GM21576 (cell line): Measurements from ENCODE around the gene EIF4G2.
A peak's percentile ranks its signal among the peaks of the same experiment; 100 is the strongest.

Source experiments
- ATAC-seq: cut with Tn5 transposase; IDR thresholded peaks from one replicate; pipeline ENCODE4 v1.9.1; 2021; ENCODE audit warnings: mild to moderate bottlenecking, moderate library complexity; ENCODE audit not compliant: unreplicated experiment

Gene EIF4G2

GRCh38 chr11:10777806-10778205, 30.9 kb downstream of the EIF4G2 start:
- ATAC-seq, result no peak

- ATAC-seq, result no peak
Measured at GRCh38 chr11:10777393-10777793, 31.3 kb downstream of the EIF4G2 start.

- ATAC-seq, result no peak
Measured at GRCh38 chr11:10774811-10775210, 33.9 kb downstream of the EIF4G2 start.

- ATAC-seq, result no peak
Measured at GRCh38 chr11:10771457-10771856, 37.3 kb downstream of the EIF4G2 start.

- no peak for ATAC-seq
Measured at GRCh38 chr11:10770626-10771254, 38.0 kb downstream of the EIF4G2 start.

GRCh38 chr11:10764412-10764811, 44.3 kb downstream of the EIF4G2 start:
- no peak for ATAC-seq

GRCh38 chr11:10763766-10764165, 45.0 kb downstream of the EIF4G2 start:
- ATAC-seq, result no peak

- ATAC-seq, result no peak
Measured at GRCh38 chr11:10762913-10763421, 45.8 kb downstream of the EIF4G2 start.

- peak; percentile 88 for ATAC-seq
Measured at GRCh38 chr11:10762185-10762584, 46.5 kb downstream of the EIF4G2 start.

GRCh38 chr11:10761085-10761698, 47.5 kb downstream of the EIF4G2 start:
- ATAC-seq, result no peak

GRCh38 chr11:10758957-10759356, 49.8 kb downstream of the EIF4G2 start:
- no peak for ATAC-seq

GRCh38 chr11:10752486-10752885, 56.2 kb downstream of the EIF4G2 start:
- ATAC-seq, result no peak

- ATAC-seq, result no peak
Measured at GRCh38 chr11:10752061-10752460, 56.7 kb downstream of the EIF4G2 start.

- no peak for ATAC-seq
Measured at GRCh38 chr11:10751581-10751940, 57.2 kb downstream of the EIF4G2 start.

- peak; percentile 93 for ATAC-seq
Measured at GRCh38 chr11:10750838-10751580, 57.7 kb downstream of the EIF4G2 start, which contains the start of gene CTR9. Gene CTR9, plus strand, starts transcription at chr11:10751246. Its CDS starts 167 bp downstream, at chr11:10751413.

GRCh38 chr11:10749476-10749875, 59.2 kb downstream of the EIF4G2 start:
- ATAC-seq, result no peak

- ATAC-seq, result no peak
Measured at GRCh38 chr11:10747733-10748132, 61.0 kb downstream of the EIF4G2 start.
